ENCODE data around the gene TM4SF20. TPM values are rescaled to one million over a fixed set of nuclear protein-coding genes. Genes with fewer than 3 reads are reported as not detected.
"Not testable (repeated sequence)": the region's sequence is repeated elsewhere in the genome, so short reads cannot be mapped to it uniquely, and the experiment has no call there.

The TM4SF20 gene
- total RNA-seq, 2 experiments from 2014 or later: not detected

GRCh38 chr2:227389231-227389630, 10.1 kb upstream of the TM4SF20 start:
- POLR2A ChIA-PET: no interaction called here
- Mint-ChIP-seq H3K36me3 (ENCODE audit: low read depth) (no peaks in the 10 kb centered on the region), H3K4me1 (no peaks in the 10 kb centered on the region), H3K27ac (no peak overlapping the region), H3K27me3 (peaks cover 2% of the 10 kb centered on the region), H3K9me3 (no peaks in the 10 kb centered on the region), H3K4me3 (no peak overlapping the region)
- CTCF ChIA-PET: no interaction called here
- DNase-seq: no peak

GRCh38 chr2:227388537-227389011, 9.5 kb upstream of the TM4SF20 start:
- CTCF ChIA-PET: no interaction called here
- POLR2A ChIA-PET: no interaction called here
- H3K4me3 Mint-ChIP-seq: no peak overlapping the region
- no peaks in the 10 kb centered on the region for H3K4me1 Mint-ChIP-seq
- DNase-seq: no peak
- H3K27ac Mint-ChIP-seq: no peak overlapping the region
- no peaks in the 10 kb centered on the region for H3K9me3 Mint-ChIP-seq
- no peaks in the 10 kb centered on the region for H3K36me3 Mint-ChIP-seq (ENCODE audit: low read depth)
- H3K27me3 Mint-ChIP-seq: peaks cover 2% of the 10 kb centered on the region

GRCh38 chr2:227387583-227387982, 8.5 kb upstream of the TM4SF20 start, which contains the start of gene SCYGR1:
Gene SCYGR1 (minus strand): TSS chr2:227387949. CDS start chr2:227387949, 0 bp downstream.
- CTCF ChIA-PET; H3K27ac Mint-ChIP-seq; H3K9me3 Mint-ChIP-seq; POLR2A ChIA-PET; H3K4me1 Mint-ChIP-seq; DNase-seq; H3K36me3 Mint-ChIP-seq (ENCODE audit: low read depth); H3K4me3 Mint-ChIP-seq; H3K27me3 Mint-ChIP-seq: not testable (repeated sequence)

- Mint-ChIP-seq H3K27me3 (peaks cover 2% of the 10 kb centered on the region), H3K9me3 (no peaks in the 10 kb centered on the region), H3K4me1 (no peaks in the 10 kb centered on the region), H3K27ac (no peak overlapping the region), H3K4me3 (no peak overlapping the region), H3K36me3 (ENCODE audit: low read depth) (no peaks in the 10 kb centered on the region)
- no peak for DNase-seq
- POLR2A ChIA-PET: no interaction called here
- CTCF ChIA-PET: no interaction called here
These were observed 7.5 kb upstream of the TM4SF20 start for GRCh38 chr2:227386630-227387029.

GRCh38 chr2:227383686-227384085, 4.6 kb upstream of the TM4SF20 start:
- CTCF ChIA-PET: interaction anchor here (1.6 kb wide), 1 partner anchor 9 kb away, joined by 6 read pairs; no protein-coding TSS in a partner anchor
- Mint-ChIP-seq H3K27ac (no peak overlapping the region), H3K4me3 (no peak overlapping the region), H3K9me3 (no peaks in the 10 kb centered on the region), H3K4me1 (no peaks in the 10 kb centered on the region), H3K36me3 (ENCODE audit: low read depth) (no peaks in the 10 kb centered on the region), H3K27me3 (peaks cover 2% of the 10 kb centered on the region)
- POLR2A ChIA-PET: no interaction called here
- no peak for DNase-seq

GRCh38 chr2:227382241-227382835, 3.2 kb upstream of the TM4SF20 start:
- DNase-seq; H3K4me3 Mint-ChIP-seq; H3K36me3 Mint-ChIP-seq (ENCODE audit: low read depth); H3K27ac Mint-ChIP-seq; H3K27me3 Mint-ChIP-seq; POLR2A ChIA-PET; H3K9me3 Mint-ChIP-seq; H3K4me1 Mint-ChIP-seq: not testable (repeated sequence)
- CTCF ChIA-PET: interaction anchor here (1.6 kb wide), 1 partner anchor 8 kb away, joined by 6 read pairs; no protein-coding TSS in a partner anchor

- ChIA-PET CTCF (interaction anchor here (0.8 kb wide), 1 partner anchor 280 kb away, joined by 3 read pairs; no protein-coding TSS in a partner anchor), POLR2A (no interaction called here)
- H3K27ac Mint-ChIP-seq: no peak overlapping the region
- no peak overlapping the region for H3K4me3 Mint-ChIP-seq
- H3K9me3 Mint-ChIP-seq: no peaks in the 10 kb centered on the region
- no peak for DNase-seq
- peaks cover 4% of the 10 kb centered on the region for H3K4me1 Mint-ChIP-seq
- peaks cover 2% of the 10 kb centered on the region for H3K27me3 Mint-ChIP-seq
- H3K36me3 Mint-ChIP-seq (ENCODE audit: low read depth): no peaks in the 10 kb centered on the region
These were observed 729 bp downstream of the TM4SF20 start for GRCh38 chr2:227378371-227378782.

GRCh38 chr2:227377467-227378351, 1.4 kb downstream of the TM4SF20 start:
- H3K4me3 Mint-ChIP-seq: no peak overlapping the region
- ChIA-PET CTCF (interaction anchor here (0.8 kb wide), 1 partner anchor 281 kb away, joined by 3 read pairs; no protein-coding TSS in a partner anchor), POLR2A (no interaction called here)
- no peaks in the 10 kb centered on the region for H3K36me3 Mint-ChIP-seq (ENCODE audit: low read depth)
- no peak for DNase-seq
- peaks cover 4% of the 10 kb centered on the region for H3K4me1 Mint-ChIP-seq
- H3K27me3 Mint-ChIP-seq: peaks cover 2% of the 10 kb centered on the region
- no peak overlapping the region for H3K27ac Mint-ChIP-seq
- no peaks in the 10 kb centered on the region for H3K9me3 Mint-ChIP-seq

GRCh38 chr2:227376656-227377396, 2.3 kb downstream of the TM4SF20 start:
- ChIA-PET POLR2A (no interaction called here), CTCF (no interaction called here)
- Mint-ChIP-seq H3K36me3 (ENCODE audit: low read depth) (no peaks in the 10 kb centered on the region), H3K4me1 (peaks cover 4% of the 10 kb centered on the region), H3K4me3 (no peak overlapping the region), H3K27ac (no peak overlapping the region), H3K9me3 (no peaks in the 10 kb centered on the region), H3K27me3 (peaks cover 2% of the 10 kb centered on the region)
- DNase-seq: no peak

- Mint-ChIP-seq H3K36me3 (ENCODE audit: low read depth) (no peaks in the 10 kb centered on the region), H3K4me1 (peaks cover 4% of the 10 kb centered on the region), H3K27ac (no peak overlapping the region), H3K27me3 (peaks cover 2% of the 10 kb centered on the region), H3K4me3 (no peak overlapping the region), H3K9me3 (no peaks in the 10 kb centered on the region)
- POLR2A ChIA-PET: no interaction called here
- CTCF ChIA-PET: interaction anchor here (1.3 kb wide), 1 partner anchor 9 kb away, joined by 6 read pairs; no protein-coding TSS in a partner anchor
- DNase-seq: peak; percentile 36
These were observed 4.9 kb downstream of the TM4SF20 start for GRCh38 chr2:227374158-227374557.

GRCh38 chr2:227373389-227373788, 5.7 kb downstream of the TM4SF20 start:
- Mint-ChIP-seq H3K4me3 (no peak overlapping the region), H3K27ac (no peak overlapping the region), H3K36me3 (ENCODE audit: low read depth) (no peaks in the 10 kb centered on the region), H3K27me3 (peaks cover 2% of the 10 kb centered on the region), H3K4me1 (peaks cover 4% of the 10 kb centered on the region), H3K9me3 (no peaks in the 10 kb centered on the region)
- no peak for DNase-seq
- ChIA-PET CTCF (no interaction called here), POLR2A (no interaction called here)

GRCh38 chr2:227370791-227371312, 8.3 kb downstream of the TM4SF20 start:
- no peaks in the 10 kb centered on the region for H3K9me3 Mint-ChIP-seq
- peaks cover 4% of the 10 kb centered on the region for H3K4me1 Mint-ChIP-seq
- no peak overlapping the region for H3K4me3 Mint-ChIP-seq
- ChIA-PET CTCF (no interaction called here), POLR2A (no interaction called here)
- DNase-seq: no peak
- no peaks in the 10 kb centered on the region for H3K27me3 Mint-ChIP-seq
- no peak overlapping the region for H3K27ac Mint-ChIP-seq
- H3K36me3 Mint-ChIP-seq (ENCODE audit: low read depth): no peaks in the 10 kb centered on the region

GRCh38 chr2:227370092-227370491, 9.0 kb downstream of the TM4SF20 start:
- Mint-ChIP-seq H3K36me3 (ENCODE audit: low read depth) (no peaks in the 10 kb centered on the region), H3K27me3 (no peaks in the 10 kb centered on the region), H3K9me3 (no peaks in the 10 kb centered on the region), H3K4me1 (peaks cover 4% of the 10 kb centered on the region), H3K27ac (no peak overlapping the region), H3K4me3 (no peak overlapping the region)
- CTCF ChIA-PET: no interaction called here
- POLR2A ChIA-PET: no interaction called here
- DNase-seq: no peak
